ENCODE data around the gene RALGPS1.

The RALGPS1 gene

DNA sequence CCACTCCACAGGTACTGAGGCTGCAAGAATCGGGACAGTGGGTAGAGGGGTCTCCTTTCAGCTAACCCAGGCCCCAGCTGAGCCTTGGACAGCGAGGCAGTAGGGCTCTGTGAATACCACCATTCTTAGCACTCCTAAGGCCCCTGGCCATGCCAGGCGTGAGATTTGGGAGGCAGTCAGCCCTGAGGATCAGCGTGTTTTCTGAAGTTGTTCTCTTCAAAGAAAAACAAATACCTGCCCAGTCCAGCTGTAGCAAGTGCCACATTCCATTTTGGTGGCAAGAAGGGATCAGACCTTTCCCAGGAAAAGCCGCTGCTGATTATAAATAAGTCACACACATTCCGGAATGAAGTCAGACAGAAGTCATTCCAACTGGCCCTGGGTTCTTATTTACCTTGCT, 47.8 kb downstream of the RALGPS1 start:
- H3K4me3 ChIP-seq (ENCODE audit: low read depth, low read length) = no peak overlapping the region
- TF ChIP-seq, protein P1, sequence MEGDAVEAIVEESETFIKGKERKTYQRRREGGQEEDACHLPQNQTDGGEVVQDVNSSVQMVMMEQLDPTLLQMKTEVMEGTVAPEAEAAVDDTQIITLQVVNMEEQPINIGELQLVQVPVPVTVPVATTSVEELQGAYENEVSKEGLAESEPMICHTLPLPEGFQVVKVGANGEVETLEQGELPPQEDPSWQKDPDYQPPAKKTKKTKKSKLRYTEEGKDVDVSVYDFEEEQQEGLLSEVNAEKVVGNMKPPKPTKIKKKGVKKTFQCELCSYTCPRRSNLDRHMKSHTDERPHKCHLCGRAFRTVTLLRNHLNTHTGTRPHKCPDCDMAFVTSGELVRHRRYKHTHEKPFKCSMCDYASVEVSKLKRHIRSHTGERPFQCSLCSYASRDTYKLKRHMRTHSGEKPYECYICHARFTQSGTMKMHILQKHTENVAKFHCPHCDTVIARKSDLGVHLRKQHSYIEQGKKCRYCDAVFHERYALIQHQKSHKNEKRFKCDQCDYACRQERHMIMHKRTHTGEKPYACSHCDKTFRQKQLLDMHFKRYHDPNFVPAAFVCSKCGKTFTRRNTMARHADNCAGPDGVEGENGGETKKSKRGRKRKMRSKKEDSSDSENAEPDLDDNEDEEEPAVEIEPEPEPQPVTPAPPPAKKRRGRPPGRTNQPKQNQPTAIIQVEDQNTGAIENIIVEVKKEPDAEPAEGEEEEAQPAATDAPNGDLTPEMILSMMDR (IDR thresholded peaks at IDR 0.05; ENCODE audit: borderline replicate concordance, insufficient read depth, low read depth, low read length) = no peak

DNA sequence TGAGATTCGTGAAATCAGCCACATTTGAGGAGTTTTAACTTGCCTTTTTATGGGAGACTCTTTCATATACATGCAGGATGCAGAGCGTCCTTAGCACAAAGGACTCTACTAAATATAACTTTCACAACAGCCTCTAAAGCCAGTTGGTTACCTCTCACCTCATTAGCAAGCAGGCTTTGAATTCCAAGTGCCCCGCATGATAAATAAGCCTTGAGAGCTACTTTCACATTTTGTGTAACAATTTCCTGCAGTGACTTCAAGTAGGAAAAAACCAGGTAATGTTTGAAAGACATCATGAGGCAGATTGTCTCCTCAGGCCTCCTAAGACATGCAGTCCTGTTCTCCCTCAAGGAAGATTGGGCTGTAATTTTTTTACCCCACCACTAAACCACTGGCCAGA, 50.5 kb downstream of the RALGPS1 start:
- TF ChIP-seq, protein P1 (IDR thresholded peaks at IDR 0.05; ENCODE audit: borderline replicate concordance, insufficient read depth, low read depth, low read length) = no peak
- no peak overlapping the region for H3K4me3 ChIP-seq (ENCODE audit: low read depth, low read length)

DNA sequence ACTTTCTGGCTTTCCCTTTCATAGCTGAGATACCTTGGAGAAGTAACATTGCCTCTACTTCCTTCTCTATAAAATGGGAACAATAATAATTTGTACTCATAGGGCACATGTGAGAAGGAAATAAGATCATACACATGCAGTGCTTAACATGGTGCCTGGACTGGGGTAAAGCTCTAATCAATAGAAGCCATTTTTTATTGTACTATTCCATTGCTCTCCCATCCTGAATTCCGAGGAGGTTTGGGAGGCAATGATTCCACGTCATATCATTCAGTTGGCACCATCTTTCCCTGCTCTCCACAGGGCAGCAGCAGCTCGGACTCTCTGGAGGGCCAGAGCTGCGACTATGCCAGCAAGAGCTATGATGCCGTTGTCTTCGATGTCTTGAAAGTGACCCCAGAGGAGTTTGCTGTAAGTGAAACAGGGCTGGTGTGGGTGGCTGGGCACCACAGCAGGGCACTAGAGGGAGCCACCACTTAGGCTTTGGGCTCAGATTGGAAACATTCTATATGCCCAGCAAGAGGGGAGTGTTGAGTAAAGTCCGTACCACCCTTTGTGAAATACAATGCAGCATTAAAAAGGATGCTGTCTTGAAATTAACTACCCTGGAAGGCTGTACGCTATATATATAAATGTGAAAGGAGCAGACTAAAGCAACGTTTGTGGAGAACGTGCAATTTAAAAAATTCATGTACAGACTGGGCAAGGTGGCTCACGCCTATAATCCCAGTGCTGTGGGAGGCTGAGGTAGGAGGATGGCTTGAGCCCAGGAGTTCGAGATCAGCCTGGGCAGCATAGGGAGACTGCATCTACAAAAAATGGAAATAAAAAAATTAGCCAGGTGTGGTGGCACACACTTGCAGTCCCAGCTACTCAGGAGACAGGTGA, 51.2 kb downstream of the RALGPS1 start:
- H3K4me3 ChIP-seq (ENCODE audit: low read depth, low read length) = no peak overlapping the region
- TF ChIP-seq, protein P1 (IDR thresholded peaks at IDR 0.05; ENCODE audit: borderline replicate concordance, insufficient read depth, low read depth, low read length) = peak; percentile 74

- TF ChIP-seq, protein P1 (IDR thresholded peaks at IDR 0.05; ENCODE audit: borderline replicate concordance, insufficient read depth, low read depth, low read length) = no peak
- no peak overlapping the region for H3K4me3 ChIP-seq (ENCODE audit: low read depth, low read length)
Measured at GRCh38 chr9:126971261-126971660, 56.7 kb downstream of the RALGPS1 start.

- TF ChIP-seq, protein P1 (IDR thresholded peaks at IDR 0.05; ENCODE audit: borderline replicate concordance, insufficient read depth, low read depth, low read length) = no peak
- no peak overlapping the region for H3K4me3 ChIP-seq (ENCODE audit: low read depth, low read length)
Measured at GRCh38 chr9:126973651-126974529, 59.3 kb downstream of the RALGPS1 start.

DNA sequence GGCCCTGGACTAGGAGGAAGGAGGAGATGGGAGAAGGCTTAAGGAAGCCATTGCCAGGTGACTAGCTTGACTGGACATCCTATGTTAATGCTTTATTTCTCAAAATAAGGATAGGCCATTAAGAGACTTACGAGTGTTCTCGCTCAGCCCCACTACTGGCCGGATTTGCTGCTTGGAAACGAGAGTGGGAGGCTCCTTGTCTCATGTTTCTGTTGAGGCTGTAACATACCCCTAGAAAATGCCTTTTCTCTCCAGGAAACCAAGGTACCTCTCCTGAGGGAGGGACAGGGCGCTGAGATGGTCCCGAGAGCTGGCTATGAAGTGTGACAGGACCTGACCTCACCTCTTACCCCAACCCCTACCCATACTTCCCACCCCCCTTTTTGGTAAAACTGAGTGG, 60.0 kb downstream of the RALGPS1 start:
- no peak overlapping the region for H3K4me3 ChIP-seq (ENCODE audit: low read depth, low read length)
- TF ChIP-seq, protein P1 (IDR thresholded peaks at IDR 0.05; ENCODE audit: borderline replicate concordance, insufficient read depth, low read depth, low read length) = no peak

Data from GM12875 (cell line).